Esophagus squamous epithelium (tissue), 5 donors: ENCODE data around the gene CDC20. TPM values are rescaled to one million over a fixed set of nuclear protein-coding genes. Genes with fewer than 3 reads are reported as not detected.
A peak's percentile ranks its signal among the peaks of the same experiment; 100 is the strongest.

ENCODE experiments used
- DNase-seq: peaks from one replicate; lab custom pipeline; 2025; lab: John Stamatoyannopoulos, UW
- H3K27ac ChIP-seq, 4 donors: fragments of 200-600 bp; sonication (generic); one replicate each; pipeline ENCODE4 v1.5.1; 2016 to 2019; ENCODE audit warnings: mild to moderate bottlenecking in 1 of 4
- H3K27me3 ChIP-seq, 4 donors: fragments of 200-600 bp; sonication (generic); 1 replicate in 3 of 4; 2 replicates in 1 of 4; pipeline versions ENCODE4 v1.5.1 to v1.6.0; 2017 to 2021; ENCODE audit warnings: antibody characterized with exemption in 1 of 4
- H3K36me3 ChIP-seq, 3 donors: fragments of 200-600 bp; sonication (generic); one replicate each; pipeline ENCODE4 v1.5.1; 2016 to 2019
- H3K4me1 ChIP-seq, 3 donors: fragments of 200-600 bp; sonication (generic); one replicate each; pipeline ENCODE4 v1.5.1; 2017 to 2019
- H3K4me3 ChIP-seq, 4 donors: fragments of 200-600 bp; sonication (generic); 1 replicate in 3 of 4; 2 replicates in 1 of 4; pipeline ENCODE4 v1.5.1; 2016 to 2019; ENCODE audit warnings: mild to moderate bottlenecking in 2 of 4, moderate library complexity in 1 of 4
- H3K9me3 ChIP-seq, 3 donors: fragments of 200-600 bp; sonication (generic); one replicate each; pipeline ENCODE4 v1.5.1; 2016 to 2019
- CTCF ChIP-seq, 6 experiments: fragments of 450-650 bp in 4 of 6; fragments of 200-600 bp in 2 of 6; sonication (generic) in 2 of 6; IDR thresholded peaks; one replicate each; pipeline ENCODE4 v1.5.1; 2016 to 2019; ENCODE audit warnings: antibody characterized with exemption in 6 of 6, mild to moderate bottlenecking in 4 of 6, moderate library complexity in 4 of 6
- POLR2A ChIP-seq, 4 donors: fragments of 450-650 bp; IDR thresholded peaks; one replicate each; pipeline ENCODE4 v1.6.1; 2017; ENCODE audit warnings: antibody characterized with exemption in 4 of 4, mild to moderate bottlenecking in 4 of 4, moderate library complexity in 3 of 4
- WGBS, 2 donors: methylation state at CpG; one replicate each; pipeline ENCODE4 v1.1.5; 2018; 5-methylcytosine and 5-hydroxymethylcytosine counted together
- intact Hi-C: fragments of 100-400 bp; cut with DNase I; formaldehyde crosslinking; loops from one replicate; pipeline ENCODE4 v1.15.0; 2022
- total RNA-seq, 4 donors: library from RNA; depleted of rRNA; stranded (reverse); fragments of >200 nt; gene quantifications; one replicate each; pipeline ENCODE4 v1.1.0, GENCODE V29; 2016
- donor health status: DM: yes; HTN: yes; CAD: no.

The CDC20 gene
- total RNA-seq, 4 donors from 2014 or later, result 16.5 to 96.0 (median 33.6) TPM

- intact Hi-C loops, result no loop called here
- Histone ChIP-seq H3K9me3 (no peaks in the 10 kb centered on the region), H3K27ac (peak overlapping the region; percentile 9 to 77 (median 59)), H3K4me1 (peaks cover 6 to 38% (median 20%) of the 10 kb centered on the region in 3 donors), H3K4me3 (no peak overlapping the region), H3K36me3 (no peaks in the 10 kb centered on the region), H3K27me3 (no peaks in the 10 kb centered on the region)
- no peak for TF ChIP-seq CTCF (IDR thresholded peaks at IDR 0.05)
- TF ChIP-seq POLR2A (IDR thresholded peaks at IDR 0.05), result no peak
- WGBS, 2 donors, result 87 to 96% methylated on average over 5 of the region's 5 CpGs
- DNase-seq, result no peak
Measured at GRCh38 chr1:43372172-43372571, 13.4 kb downstream of the CDC20 start.

GRCh38 chr1:43373066-43373940, 14.5 kb downstream of the CDC20 start:
- TF ChIP-seq POLR2A (IDR thresholded peaks at IDR 0.05) (no peak), CTCF (IDR thresholded peaks at IDR 0.05) (no peak)
- no peak for DNase-seq
- 24 to 33% methylated on average over 4 of the region's 4 CpGs for WGBS, 2 donors
- Histone ChIP-seq H3K27ac (peak overlapping the region; percentile 27 to 77 (median 59)), H3K36me3 (peaks cover 0 to 2% (median 0%) of the 10 kb centered on the region in 3 donors), H3K9me3 (no peaks in the 10 kb centered on the region), H3K4me1 (peaks cover 5 to 32% (median 20%) of the 10 kb centered on the region in 3 donors), H3K27me3 (no peaks in the 10 kb centered on the region), H3K4me3 (no peak overlapping the region)
- intact Hi-C loops, result no loop called here

GRCh38 chr1:43376723-43377235, 18.0 kb downstream of the CDC20 start:
- no peak for DNase-seq
- Histone ChIP-seq H3K27me3 (no peaks in the 10 kb centered on the region), H3K27ac (no peak overlapping the region), H3K4me3 (no peak overlapping the region), H3K9me3 (no peaks in the 10 kb centered on the region), H3K4me1 (peaks cover 0 to 17% (median 11%) of the 10 kb centered on the region in 3 donors), H3K36me3 (peaks cover 0 to 25% (median 0%) of the 10 kb centered on the region in 3 donors)
- intact Hi-C loops, result no loop called here
- no peak for TF ChIP-seq POLR2A (IDR thresholded peaks at IDR 0.05)
- TF ChIP-seq CTCF (IDR thresholded peaks at IDR 0.05), result no peak
- WGBS, 2 donors, result 62 to 83% methylated on average over 7 of the region's 7 CpGs

- H3K4me1 ChIP-seq, result peaks cover 0 to 12% (median 9%) of the 10 kb centered on the region in 3 donors
- DNase-seq, result no peak
- no peaks in the 10 kb centered on the region for H3K9me3 ChIP-seq
- no peak overlapping the region for H3K27ac ChIP-seq
- no peak for TF ChIP-seq POLR2A (IDR thresholded peaks at IDR 0.05)
- no peak for TF ChIP-seq CTCF (IDR thresholded peaks at IDR 0.05)
- H3K4me3 ChIP-seq, result no peak overlapping the region
- 89 to 91% methylated on average over 1 of the region's 1 CpG for WGBS, 2 donors
- intact Hi-C loops, result no loop called here
- no peaks in the 10 kb centered on the region for H3K27me3 ChIP-seq
- H3K36me3 ChIP-seq, result peaks cover 0 to 35% (median under 1%) of the 10 kb centered on the region in 3 donors
Measured at GRCh38 chr1:43377831-43378230, 19.1 kb downstream of the CDC20 start.

GRCh38 chr1:43379476-43379875, 20.7 kb downstream of the CDC20 start:
- TF ChIP-seq CTCF (IDR thresholded peaks at IDR 0.05), result no peak
- TF ChIP-seq POLR2A (IDR thresholded peaks at IDR 0.05), result no peak
- Histone ChIP-seq H3K27me3 (no peaks in the 10 kb centered on the region), H3K9me3 (no peaks in the 10 kb centered on the region), H3K4me1 (no peaks in the 10 kb centered on the region), H3K4me3 (no peak overlapping the region), H3K36me3 (peaks cover 3 to 52% (median 14%) of the 10 kb centered on the region in 3 donors), H3K27ac (no peak overlapping the region)
- intact Hi-C loops, result no loop called here
- 94 to 96% methylated on average over 1 of the region's 1 CpG for WGBS, 2 donors
- no peak for DNase-seq
